GM21526 (cell line): ENCODE measurements around the gene SAA1.
"Not testable (repeated sequence)": the region's sequence is repeated elsewhere in the genome, so short reads cannot be mapped to it uniquely, and the experiment has no call there.

Experiments
- ATAC-seq: cut with Tn5 transposase; IDR thresholded peaks from one replicate; pipeline ENCODE4 v1.9.1; 2021; ENCODE audit warnings: moderate library complexity; ENCODE audit not compliant: unreplicated experiment, low FRiP score

Gene SAA1

DNA sequence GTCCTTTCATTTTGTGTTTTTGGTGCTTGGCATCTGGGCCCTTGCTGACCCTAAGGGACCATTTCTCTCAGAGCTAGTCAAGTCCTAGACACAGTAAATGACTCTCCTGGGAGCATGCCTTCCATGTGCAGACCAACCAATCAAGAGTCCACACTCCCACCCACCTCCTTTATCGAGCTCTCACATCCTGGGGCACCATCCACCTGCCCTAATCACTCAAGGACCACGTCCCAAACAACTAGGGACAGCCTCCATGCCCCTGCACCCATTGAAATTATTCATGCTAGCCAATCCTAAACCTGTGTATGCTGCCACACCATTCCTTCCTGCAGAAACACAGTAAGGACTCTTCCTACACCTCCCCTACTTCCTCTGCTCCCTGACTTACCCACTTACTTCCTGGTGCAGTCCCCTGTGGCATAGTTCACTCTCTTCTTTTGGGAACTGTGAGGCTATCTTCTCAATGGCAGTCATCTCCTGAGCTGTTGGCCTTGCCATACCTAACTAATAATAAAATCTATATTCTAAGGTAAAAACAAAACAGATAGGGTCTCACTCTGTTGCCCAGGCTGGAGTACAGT lies 11.2 kb upstream of the SAA1 start:
- ATAC-seq = no peak

DNA sequence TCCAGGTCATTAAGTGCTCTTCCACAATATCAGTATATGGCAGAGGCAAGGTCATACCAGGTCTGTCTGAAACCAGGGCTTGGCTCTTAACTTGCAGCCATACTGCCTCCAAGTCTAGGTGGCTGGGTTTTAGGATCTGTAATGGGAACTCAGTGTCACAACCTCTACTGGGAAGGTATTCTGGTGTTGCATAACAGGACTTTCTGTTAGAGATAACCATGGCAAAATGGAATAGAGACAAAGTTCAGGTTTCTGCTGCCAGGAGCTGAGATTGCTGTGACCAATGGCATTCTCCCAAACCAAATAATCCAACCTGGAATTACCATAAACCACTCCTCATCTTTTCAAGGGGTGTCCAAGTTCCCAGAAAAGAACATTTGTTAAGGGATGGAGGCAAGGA lies 6.8 kb upstream of the SAA1 start:
- ATAC-seq = no peak

DNA sequence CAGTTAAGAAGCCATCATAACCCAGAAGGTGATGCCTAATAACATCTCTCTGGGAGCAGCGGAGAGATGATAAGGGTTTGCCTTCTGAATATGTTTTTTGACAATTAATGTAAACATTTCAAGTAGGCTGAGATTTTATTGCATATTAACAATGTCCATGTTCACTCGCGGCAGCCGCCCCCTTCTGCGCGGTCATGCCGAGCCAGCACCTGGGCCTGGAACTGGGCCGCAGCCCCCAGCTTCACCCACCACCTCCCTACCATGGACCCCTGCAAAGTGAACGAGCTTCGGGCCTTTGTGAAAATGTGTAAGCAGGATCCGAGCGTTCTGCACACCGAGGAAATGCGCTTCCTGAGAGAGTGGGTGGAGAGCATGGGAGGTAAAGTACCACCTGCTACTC lies 4.3 kb upstream of the SAA1 start:
- ATAC-seq = no peak

DNA sequence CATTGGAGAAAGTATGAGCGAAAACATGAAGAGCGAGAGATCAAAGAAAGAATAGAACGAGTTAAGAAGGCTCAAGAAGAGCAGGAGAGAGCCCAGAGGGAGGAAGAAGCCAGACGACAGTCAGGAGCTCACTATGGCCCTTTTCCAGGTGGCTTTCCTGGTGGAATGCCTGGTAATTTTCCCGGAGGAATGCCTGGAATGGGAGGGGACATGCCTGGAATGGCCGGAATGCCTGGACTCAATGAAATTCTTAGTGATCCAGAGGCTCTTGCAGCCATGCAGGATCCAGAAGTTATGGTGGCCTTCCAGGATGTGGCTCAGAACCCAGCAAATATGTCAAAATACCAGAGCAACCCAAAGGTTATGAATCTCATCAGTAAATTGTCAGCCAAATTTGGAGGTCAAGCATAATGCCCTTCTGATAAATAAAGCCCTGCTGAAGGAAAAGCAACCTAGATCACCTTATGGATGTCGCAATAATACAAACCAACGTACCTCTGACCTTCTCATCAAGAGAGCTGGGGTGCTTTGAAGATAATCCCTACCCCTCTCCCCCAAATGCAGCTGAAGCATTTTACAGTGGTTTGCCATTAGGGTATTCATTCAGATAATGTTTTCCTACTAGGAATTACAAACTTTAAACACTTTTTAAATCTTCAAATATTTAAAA lies 3.2 kb upstream of the SAA1 start:
- ATAC-seq = not testable (repeated sequence)

- no peak for ATAC-seq
These were observed 2.0 kb upstream of the SAA1 start for GRCh38 chr11:18264035-18264434.

GRCh38 chr11:18264677-18265555 lies 1.1 kb upstream of the SAA1 start:
- no peak for ATAC-seq

GRCh38 chr11:18267335-18268133 lies 1.5 kb downstream of the SAA1 start:
- ATAC-seq = peak; percentile 45

GRCh38 chr11:18269252-18269651 lies 3.2 kb downstream of the SAA1 start:
- ATAC-seq = not testable (repeated sequence)

DNA sequence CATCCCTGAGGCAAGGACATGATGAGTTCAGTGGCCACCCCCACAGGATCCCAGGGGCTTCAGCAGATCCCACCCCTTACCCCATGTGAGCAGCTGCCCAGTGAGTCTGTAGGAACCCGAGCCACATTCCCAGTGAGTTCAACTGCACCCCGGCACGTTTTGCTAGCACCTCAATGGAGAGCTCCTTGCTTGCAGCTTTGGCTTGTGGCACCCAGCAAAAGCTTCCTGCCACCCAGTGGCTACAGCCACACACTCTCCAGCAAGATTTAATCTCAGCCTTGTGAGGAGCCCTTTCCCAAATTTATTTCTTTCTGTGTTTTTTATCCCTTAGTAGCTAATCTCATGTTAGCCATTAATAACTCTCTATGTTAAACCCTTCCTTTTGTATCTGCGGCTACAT lies 4.0 kb downstream of the SAA1 start:
- ATAC-seq = no peak

DNA sequence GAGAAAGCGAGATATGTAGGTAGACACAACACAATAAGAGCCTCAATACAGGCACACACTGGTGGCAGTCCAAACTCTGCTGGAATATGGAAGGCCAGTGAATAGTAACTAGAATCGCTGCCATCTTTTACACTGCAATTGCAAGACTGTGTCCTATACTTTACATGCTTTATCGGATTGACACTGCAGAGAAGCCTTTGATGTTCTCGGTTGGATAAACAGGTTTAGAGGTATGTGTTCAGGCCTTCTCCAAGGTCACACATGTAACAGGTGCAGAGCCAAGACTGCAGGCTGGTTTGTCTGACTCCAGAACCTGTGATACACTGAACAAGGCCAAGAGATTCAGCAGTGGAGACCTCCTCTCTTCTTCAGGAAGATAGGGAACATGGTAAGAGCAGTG lies 5.1 kb downstream of the SAA1 start:
- ATAC-seq = no peak

DNA sequence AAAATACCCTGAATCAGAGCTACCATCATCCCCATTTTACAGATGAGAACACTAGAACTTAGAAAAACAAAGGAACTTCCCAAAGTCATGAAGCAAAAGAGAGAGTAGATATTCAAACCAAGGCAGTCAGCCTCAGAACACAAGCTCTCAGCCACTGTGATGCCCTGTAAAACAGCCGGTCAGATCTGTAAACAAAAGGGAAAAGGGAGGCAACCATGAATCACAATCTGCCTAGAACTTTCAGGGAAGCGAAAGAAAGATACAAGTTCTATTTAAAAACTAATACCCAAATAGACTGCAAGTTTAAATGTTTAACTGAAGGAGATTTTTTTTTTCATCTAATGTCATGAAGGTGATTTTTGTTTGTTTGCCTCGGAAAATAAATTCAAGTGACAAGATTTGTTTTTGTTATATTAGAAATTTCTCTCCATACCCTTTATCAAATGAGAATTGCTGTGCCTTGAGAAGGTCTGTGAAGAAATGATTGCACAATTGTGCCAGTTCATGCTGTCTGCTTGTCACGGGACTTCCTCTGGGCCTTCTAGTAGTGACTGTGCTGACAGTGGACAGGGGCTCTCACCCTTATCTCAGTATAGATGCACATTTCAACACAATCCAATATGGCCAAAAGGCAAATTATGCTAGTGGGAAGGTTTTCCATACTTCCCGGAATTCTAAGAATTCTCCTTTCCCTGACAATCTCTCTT lies 11.7 kb downstream of the SAA1 start:
- ATAC-seq = no peak

GRCh38 chr11:18280438-18281045 lies 14.5 kb downstream of the SAA1 start:
- peak; percentile 88 for ATAC-seq

GRCh38 chr11:18282626-18283025 lies 16.6 kb downstream of the SAA1 start:
- ATAC-seq = no peak

DNA sequence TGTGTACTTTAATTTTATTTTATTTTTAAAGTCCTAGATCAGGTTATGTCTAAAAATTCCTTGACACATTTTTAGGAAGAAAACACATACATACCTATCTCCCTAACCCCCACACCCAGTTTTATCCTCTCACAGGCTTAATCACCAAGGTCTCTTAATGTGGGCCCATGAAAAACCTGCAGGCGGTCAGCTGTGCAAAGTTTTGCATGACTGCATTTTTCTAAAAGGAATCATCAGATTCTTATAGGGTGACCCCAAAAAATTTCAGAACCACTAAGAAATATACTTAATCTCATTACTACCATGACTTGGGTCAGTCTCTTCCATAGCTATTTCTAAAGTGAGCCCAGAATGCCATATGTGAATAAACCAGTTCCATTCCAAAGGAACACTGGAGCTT lies 19.8 kb downstream of the SAA1 start:
- no peak for ATAC-seq

DNA sequence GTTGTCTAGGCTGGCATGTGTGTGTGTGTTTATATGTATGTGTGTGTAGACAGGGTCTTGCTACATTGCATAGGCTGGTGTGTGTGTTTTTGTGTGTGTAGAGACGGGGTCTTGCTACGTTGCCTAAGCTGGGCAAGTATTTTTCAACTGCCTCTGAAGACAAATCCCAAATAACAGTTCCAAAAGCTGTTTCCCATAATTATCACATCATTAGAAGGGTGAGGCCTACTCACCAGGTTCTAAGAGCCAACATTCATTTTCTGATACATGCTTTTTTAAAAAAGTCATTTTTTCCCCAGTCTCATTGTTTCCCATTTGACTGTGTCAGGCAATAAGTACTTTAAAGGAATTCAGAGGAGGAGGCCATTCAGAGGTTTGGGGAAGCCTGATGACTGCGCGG lies 22.8 kb downstream of the SAA1 start:
- no peak for ATAC-seq

DNA sequence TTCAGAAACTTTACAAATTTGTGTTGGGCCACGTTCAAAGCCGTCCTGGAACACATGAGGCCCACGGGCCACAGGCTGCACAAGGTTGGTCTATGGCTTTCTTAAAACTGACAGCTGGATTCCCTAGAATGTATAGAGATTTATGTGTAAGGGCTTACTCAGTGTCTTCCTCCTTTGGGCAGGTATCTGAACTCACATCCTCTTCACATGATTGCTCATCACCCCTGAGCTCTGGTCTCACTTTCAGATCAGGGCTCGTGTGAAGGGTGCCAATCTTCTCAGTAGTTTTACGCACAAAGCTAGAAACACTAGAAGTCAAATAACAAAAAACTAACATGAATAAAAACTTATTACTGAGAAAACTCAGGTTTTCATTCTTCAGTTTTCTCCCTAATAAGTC lies 28.8 kb downstream of the SAA1 start:
- ATAC-seq = no peak

GRCh38 chr11:18295316-18295715 lies 29.3 kb downstream of the SAA1 start:
- ATAC-seq = no peak

DNA sequence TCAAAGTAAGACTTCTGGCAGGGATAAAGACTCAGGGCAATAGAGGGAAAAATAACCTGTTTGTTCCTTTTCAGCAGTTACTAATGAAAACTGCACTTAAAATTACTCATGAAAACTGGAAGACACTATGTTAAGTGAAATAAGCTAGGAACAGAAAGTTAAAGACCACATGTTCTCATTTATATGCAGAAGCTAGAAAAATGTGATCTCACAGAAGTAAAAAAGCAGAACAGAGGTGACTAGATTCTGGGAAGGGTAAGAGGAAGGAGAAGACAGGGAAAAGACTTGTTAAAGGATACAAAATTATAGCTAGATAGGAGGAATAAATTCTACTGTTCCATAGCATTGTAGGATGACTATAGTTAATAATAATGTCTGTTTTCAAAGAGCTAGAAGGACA lies 33.7 kb downstream of the SAA1 start:
- no peak for ATAC-seq

- ATAC-seq = no peak
These were observed 38.7 kb downstream of the SAA1 start for GRCh38 chr11:18304745-18305144.
